CD4-positive, alpha-beta T cell treated with Interleukin-1 beta for 1 hour (primary cell): Measurements from ENCODE around the gene HHAT.

ENCODE experiments used
- DNase-seq, 2 donors: peaks; one replicate each; pipeline ENCODE4 v3.0.0-alpha.2; 2020 to 2022

The HHAT gene

DNA sequence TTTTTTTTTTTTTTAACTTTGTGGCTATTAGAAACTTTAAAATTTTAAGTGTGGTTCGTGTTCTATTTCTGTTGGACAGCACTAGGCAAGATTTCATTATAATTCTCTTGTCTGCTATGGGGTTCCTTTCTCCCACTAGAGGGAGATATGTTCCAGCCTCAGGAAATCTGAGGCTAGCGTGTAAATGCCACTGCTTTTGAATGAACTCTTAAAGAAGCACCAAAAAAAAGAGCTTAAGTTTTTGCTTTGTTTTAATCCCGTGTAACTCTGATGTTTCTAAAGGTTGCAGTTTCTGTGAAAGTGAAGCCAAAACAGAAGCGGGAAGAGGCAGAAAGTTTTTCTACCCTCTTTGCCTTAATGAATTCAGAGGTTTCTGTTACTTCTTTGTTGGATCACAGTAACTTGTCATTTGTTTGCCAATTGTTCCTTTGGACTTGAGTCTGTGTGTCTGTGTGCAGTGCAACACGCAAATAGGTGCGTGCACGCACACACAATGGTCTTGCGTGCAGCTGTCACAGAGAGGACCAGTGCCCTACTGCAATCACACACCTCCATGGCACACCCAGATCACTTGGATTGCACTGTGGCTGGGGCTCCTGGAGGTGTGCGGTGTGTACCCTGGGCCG lies 32.3 kb downstream of the HHAT start:
- DNase-seq, result peak in 1 of 2 donors; percentile 34

DNA sequence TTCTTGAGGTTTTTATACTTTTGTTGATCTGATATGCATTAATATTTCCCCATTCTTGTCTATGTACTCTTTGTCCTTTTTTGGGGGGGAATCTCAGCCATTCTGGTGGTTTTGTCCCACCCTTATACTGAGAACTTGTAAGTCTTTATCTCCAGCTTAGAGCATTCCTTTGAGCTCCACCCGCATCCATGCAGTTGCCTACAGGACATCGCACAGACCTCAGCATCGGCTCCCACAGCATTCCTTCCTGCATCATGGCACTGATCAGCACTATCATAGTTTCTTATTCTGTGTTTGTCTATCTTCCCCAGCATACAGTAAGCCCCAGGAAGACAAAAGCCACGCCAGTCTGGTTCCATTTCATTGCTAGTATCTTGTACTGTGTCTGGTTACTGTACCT lies 33.0 kb downstream of the HHAT start:
- DNase-seq, result no peak

GRCh38 chr1:210362526-210362925 lies 33.8 kb downstream of the HHAT start:
- DNase-seq, result no peak

GRCh38 chr1:210363119-210363518 lies 34.4 kb downstream of the HHAT start:
- DNase-seq, result no peak

GRCh38 chr1:210364479-210364878 lies 35.8 kb downstream of the HHAT start:
- DNase-seq, result no peak

- no peak for DNase-seq
Observed at GRCh38 chr1:210366767-210367166, 38.1 kb downstream of the HHAT start.

GRCh38 chr1:210367566-210367965 lies 38.9 kb downstream of the HHAT start:
- DNase-seq, result no peak

DNA sequence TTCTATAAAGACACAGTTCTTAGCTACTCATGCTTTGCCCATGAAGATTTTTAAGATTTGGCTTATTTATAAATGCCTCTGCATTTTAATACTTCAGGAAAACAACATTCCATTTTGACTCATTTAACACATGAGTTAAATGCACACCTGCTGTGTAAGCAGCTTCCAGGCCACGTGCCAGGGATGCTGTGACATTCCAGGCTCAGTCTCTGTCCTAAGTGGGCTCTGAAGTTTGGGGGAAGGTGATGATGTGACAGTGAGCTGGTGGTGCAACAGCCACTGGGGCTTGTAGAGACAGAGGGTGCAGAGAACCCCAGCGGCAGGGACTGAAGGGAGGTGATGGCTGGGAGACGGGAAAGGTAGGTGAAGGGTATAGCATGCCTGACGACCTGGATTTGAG lies 40.7 kb downstream of the HHAT start:
- DNase-seq, result no peak

DNA sequence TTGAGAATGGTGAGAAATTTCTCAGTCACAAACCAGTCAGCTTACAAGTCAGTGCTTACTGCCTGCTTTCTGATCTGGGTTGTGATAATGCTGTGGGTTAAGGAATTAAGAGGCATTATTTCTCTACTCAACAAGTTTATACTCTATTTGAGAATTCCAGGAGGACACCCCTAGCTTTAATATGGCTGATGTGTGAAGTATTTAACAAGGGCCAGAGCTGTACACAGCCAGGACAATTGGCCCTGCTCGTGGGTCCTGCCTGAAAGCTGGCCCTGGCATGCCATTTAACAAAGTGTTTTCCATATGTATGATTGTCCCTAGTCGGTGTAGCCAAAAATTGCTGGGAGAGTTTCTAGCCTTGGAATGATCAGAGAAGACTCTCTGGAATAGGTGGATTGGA lies 43.2 kb downstream of the HHAT start:
- DNase-seq, result no peak

GRCh38 chr1:210372491-210372890 lies 43.8 kb downstream of the HHAT start:
- DNase-seq, result no peak

DNA sequence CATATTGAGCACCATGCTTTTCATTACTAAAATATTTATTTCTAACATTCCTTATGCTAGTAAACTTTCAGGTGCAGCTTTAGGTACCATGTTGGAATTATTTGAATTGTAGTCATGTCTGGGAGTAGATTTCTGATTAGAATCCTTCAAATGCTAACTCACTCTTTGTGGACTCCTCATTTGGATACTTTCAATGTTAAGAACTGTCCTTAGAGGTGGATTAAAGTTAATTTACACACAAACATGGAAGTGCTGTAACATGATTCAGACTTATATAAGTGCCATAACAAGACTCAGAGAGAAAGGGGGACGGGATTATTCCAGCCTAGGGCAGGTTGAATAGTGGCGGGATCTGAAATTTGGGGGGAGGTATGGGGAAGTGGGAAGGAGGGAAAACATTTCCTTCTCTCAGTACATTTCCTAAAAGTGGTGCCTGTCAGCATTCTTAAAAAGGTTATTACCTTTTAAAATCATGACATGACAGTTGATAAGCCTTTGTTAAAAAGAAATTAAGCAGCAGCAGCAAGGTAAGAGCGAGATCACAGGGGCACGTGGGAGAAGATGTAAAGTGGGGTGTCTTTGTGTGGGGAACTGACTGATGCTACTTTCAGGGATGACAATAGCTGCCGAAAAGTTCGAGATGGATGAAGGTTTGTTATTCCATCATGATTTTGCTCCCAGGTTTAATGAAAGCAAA lies 44.4 kb downstream of the HHAT start:
- no peak for DNase-seq

DNA sequence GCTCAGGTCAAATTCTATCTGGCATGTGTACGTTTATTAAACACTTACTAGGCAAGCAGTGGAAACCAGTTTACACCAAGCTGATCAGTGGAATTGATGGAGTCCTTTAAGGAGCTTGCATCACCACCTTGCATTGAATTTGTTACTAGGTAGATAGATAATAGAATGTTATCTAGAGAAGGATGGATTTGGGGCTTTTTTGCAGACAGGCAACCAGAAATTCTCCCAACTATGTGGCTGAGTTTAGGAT lies 44.9 kb downstream of the HHAT start:
- no peak for DNase-seq

DNA sequence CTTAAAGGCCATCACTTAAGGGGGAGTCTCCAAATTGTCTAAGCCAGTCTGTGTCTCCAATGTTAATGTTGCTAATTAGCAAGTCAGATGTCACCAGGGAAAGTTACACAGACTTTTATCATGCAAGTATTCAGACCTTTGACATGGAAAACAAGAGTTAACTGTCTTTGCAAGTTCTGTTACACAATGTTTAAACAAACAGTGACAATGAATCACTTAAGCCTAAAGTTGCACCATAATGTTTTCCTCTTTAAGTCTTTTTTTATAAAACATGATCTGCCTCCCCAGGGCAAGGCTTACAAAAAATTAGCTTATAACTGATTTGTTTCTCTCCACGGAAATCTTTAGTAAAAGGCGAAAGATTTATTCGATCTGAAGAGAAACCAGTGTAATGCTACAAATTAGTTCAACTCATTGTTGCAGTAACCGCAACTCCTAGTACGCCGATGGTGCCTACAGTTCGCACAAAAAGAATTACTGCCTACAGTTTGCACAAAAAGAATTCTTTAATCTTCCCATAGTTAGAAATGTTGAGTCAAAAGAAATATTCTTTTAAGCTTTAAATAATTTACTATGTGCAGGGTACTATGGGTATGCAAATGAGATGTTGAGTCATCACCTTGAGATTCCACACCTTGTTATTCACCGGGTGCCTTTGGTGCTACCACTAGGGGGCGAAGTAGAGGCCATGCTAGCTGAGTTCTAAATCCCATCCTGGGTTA lies 45.3 kb downstream of the HHAT start:
- DNase-seq, result peak; percentile 56 to 73

DNA sequence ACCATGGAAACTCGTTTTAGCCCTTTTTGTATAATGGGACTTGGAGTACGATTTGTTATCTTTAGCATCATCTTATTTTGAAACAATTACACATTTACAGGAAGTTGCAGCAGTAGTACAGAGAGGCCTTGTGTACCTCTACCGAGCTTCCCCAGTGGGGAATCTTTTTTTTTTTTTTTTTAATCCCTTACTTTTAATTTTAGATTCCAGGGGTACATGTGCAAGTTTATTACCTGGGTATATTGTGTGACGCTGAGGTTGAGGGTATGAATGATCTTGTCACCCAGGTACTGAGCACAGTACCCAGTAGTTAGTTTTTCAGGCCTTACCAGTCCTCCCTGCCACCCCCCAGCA lies 45.9 kb downstream of the HHAT start:
- no peak for DNase-seq

DNA sequence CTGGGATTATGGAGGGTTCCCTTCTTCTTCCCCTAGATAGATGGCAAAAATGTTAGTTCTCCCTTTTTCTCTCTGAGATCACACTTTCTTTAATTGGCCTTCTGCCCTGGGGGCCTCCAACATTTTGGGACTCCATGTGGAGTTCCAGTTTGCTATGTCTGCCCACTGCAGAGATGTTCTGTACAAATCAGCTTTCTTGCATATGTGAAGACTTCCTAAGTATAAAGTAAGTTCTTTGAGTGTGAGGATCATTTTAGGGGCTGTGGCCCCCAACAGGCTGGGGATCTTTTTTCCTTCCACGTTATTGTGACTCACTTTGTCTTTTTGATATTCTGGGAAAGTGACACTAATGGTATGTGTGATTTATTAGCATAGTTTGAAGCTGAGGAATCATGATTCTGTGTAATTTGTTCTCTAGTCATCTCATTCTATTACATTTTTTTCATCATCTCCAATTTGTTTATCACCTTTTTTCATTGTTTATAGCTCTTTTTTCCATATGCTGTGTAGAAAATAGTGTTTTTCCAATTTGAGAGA lies 48.2 kb downstream of the HHAT start:
- no peak for DNase-seq

DNA sequence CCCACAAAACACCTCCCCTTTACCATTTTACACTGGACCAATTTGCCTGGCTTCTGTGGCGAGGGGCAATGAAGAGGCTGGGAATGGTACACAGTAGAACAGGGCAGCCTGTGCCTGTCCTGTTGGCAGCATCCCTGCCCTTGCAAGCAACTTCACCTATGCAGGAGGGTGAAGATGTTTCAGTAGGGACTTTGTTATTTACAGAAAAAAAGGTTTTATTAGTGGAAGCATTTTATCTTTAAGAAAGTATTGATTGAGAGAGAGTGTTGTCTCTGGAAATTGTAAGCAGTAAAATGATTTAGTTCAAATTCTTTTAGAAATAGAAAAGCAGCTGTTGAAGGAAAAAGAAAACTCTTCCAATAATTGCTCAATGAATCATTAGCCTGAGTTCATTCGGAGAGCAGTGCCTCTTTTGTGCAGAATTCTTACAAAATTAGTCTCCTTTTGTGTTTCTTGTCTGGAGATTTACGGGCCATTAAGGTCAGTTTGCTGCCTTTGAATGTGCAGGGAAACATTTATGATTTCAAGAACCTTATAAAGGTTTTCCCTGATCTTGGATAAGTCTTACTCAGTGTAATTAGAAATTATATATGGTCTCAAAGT lies 49.1 kb downstream of the HHAT start:
- no peak for DNase-seq

GRCh38 chr1:210378736-210379135 lies 50.0 kb downstream of the HHAT start:
- no peak for DNase-seq

GRCh38 chr1:210381934-210382333 lies 53.2 kb downstream of the HHAT start:
- no peak for DNase-seq

DNA sequence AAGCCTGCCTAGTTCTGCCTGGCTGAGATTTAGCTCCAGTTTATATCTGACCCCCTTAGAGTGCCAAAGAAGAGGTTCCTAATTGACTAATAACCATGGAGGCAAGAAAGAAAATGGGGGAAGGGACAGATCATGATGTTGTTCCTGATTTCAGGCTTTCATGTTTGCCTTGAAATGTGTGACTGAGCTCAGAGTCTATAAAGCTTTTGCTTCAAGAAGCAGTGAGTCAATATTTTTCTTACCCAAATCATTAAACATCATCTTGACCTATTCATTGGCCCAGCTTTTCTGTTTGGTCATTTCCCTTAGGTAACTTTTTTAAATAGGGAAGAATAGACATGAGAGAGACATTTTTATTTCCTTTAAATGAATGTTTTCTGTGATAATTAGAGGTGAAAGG lies 55.9 kb downstream of the HHAT start:
- DNase-seq, result no peak

DNA sequence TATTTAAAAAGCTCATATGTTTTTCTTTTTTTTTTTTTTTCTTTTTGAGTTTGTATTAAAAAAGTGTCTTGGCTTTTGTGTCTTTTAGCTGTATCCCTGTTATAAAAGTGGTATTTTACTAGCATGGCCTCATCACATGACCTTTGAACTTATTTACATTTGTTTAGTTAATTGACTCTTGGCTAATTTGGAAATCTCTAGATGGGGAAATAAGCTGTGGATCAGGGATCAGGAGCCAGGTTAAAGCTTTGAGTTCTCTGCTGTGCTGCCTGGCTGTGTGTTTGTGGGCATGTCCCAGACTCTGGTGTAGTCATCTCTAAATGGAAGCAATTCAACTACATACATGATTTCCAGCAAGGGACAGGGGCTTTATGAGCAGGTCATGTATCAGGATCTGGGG lies 56.5 kb downstream of the HHAT start:
- DNase-seq, result no peak

GRCh38 chr1:210394281-210394821 lies 65.6 kb downstream of the HHAT start:
- no peak for DNase-seq

- no peak for DNase-seq
Observed at GRCh38 chr1:210396541-210396940, 67.8 kb downstream of the HHAT start.

- no peak for DNase-seq
Observed at GRCh38 chr1:210397252-210397651, 68.5 kb downstream of the HHAT start.

DNA sequence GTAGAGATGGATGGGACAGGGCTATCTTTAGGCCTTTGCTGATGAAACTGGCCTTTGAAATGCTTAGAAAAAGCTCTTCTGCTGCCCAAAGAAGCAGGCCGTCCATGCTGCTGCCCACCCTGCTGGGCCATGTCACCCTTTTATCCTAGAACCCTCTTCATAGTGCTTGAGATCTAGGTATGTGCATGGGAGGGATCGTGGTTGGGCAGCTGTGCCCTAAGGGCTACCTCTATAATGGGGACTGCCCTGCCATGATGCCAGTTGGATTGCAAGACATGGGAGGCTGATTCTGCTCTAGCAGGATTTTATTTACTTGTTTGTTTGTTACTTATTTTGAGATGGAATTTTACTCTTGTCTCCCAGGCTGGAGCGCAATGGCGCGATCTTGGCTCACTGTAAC lies 69.0 kb downstream of the HHAT start:
- no peak for DNase-seq
